Iris pigment epithelial cell (primary cell): ENCODE data around the gene MAP3K20.
A peak's percentile ranks its signal among the peaks of the same experiment; 100 is the strongest.

Source experiments
- DNase-seq: peaks from one replicate; pipeline ENCODE4 v3.0.0-alpha.2; 2011; ENCODE audit warnings: low read depth

Gene MAP3K20

GRCh38 chr2:173051463-173052215 is 24.0 kb upstream of the MAP3K20 start:
- no peak for DNase-seq

- peak; percentile 53 for DNase-seq
These were observed 22.5 kb upstream of the MAP3K20 start for GRCh38 chr2:173053043-173053699.

DNA sequence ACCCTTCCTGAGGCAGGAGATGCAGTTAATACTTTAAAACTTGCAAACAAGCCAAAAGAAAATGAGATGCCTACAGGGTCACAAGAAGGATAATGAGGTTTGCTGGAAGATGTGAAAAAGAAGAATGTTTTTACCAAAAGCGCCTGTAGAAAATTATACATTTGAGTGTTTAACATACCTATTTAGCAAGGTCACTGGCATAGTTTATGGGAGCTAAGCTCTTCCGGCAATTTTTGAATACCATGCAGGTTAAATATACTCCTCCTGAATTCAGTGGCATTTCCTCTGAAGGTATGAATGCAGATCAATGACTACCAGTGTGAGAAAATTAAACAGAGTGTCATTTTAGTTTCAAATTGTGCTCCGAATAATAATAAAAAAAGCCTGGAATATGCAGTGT is 21.2 kb upstream of the MAP3K20 start:
- peak; percentile 85 for DNase-seq

GRCh38 chr2:173056705-173057364 is 18.8 kb upstream of the MAP3K20 start:
- DNase-seq = no peak

DNA sequence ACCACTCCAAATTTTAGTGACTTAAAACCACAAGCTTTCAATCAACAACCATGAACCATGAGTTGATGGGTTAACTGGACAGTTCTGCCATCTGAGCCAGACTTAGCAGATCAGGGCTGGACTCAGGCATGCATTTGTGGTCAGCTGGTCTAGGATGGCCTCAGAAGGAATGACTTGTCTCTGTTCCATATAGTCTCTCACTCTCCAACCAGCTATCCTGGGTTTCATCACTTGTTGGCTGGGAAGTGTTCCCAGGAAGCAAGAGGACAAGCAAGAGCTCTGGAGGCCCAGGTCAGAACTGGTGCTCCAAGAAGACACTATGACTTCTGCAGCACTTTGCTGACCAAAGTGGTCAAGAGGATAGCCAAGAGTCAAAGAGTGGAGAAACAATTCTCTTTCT is 17.5 kb upstream of the MAP3K20 start:
- DNase-seq = no peak

DNA sequence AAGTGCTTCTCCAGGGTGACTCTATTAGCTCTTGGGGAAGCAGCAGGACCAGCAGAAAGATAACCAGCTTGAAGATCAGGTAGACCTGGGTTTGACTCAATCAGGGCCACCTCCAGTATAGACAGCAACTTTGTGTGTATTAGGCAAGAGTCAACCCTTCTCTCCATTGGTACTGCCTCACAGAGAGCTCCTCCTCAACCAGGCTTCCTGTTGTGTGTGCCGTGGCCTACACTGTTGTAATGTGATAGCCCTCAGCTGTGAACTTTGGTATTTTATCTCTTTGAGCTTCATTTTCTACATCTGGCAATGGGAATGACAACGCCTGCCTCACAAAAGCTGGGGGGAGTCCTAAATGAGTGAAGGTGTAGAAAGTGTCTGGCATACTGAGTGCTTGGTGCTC is 17.0 kb upstream of the MAP3K20 start:
- DNase-seq = peak; percentile 80

DNA sequence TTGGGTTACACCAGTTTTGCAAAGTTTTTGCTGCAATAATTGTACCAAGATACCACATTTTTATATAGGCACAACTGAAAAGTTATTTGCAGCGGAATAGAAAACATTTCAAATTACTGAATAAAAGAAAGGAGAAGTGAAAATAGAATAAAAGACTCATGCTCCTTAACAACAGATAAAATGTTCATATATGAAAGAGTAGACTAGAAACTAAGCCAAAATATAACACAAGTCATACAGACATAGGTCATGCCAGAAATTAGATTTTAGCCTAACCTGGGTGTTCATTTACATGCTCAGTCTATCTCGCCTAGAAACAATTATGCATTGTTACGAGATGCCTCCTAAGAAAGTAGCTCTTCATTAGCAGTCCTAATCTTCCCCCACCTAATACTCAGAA is 16.4 kb upstream of the MAP3K20 start:
- no peak for DNase-seq

GRCh38 chr2:173059971-173060461 is 15.6 kb upstream of the MAP3K20 start:
- peak; percentile 91 for DNase-seq

- DNase-seq = peak; percentile 62
These were observed 12.8 kb upstream of the MAP3K20 start for GRCh38 chr2:173062801-173063200.

DNA sequence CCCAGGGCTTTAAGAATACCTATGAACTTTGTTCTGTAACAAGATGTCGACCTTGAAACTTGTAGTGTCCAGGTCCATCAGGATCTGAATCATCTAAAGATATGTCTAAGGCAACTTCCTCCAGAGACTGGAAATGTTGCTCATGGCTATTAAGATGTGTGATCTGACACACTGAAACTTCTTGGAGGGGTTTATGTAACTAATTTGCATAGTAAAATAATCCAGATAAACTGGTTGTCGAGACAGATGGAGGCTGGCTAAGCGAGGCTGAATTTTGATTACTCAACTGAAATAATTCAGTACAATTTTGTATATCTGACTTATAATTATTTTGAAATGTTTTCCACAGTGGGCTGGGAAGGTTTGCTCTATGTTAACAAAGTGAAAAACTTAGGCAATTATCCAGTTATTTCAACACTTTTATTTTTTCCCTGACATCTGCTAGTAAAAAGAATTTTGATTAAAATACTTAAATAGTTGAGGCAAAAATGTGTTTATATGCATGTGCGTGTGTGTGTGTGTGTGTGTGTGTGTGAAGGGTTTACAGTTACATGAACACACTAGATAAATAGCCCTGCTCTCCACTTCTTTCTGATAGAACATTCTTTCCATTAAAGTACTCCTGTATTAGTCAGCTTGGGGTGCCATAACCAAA is 11.4 kb upstream of the MAP3K20 start:
- peak; percentile 80 for DNase-seq

GRCh38 chr2:173066887-173067676 is 8.6 kb upstream of the MAP3K20 start:
- DNase-seq = no peak

GRCh38 chr2:173075056-173075780 is 428 bp upstream of the MAP3K20 start:
- DNase-seq = no peak

DNA sequence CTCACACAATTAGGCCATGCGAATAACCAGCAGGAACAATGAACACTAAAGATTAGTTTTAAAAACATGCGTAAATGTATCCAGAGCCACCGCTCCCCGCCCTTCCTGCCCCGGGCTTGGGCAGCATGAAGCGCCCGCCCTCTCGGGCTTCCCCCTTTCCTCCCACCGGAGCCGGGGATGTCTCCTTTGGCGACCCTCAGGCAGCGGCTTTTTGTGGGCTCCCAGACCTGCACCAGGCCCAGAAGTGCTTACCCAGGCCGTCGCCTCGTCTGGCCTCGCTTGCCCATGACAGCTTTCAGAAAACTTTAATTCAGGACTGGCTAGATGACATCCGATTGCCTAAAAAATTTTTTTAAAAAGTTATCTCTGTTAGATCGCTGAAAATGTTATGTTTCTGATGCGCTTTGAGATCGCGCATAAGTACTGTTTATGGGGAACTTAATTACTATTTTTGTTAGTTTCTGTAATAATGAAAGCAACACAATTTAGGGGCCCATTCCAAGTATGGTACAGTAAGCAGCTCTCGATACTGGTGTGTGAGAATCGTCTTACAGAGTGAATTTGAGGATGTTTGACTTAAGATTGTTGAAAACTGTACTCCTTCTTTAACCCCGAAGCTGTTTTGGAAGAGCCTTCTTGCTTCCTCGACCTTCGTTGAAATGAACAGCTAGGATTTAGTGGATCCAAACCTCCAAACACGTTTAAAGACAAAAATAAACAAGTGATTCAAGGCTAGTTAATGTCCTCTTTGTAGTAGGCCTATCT is 1.1 kb downstream of the MAP3K20 start:
- peak; percentile 56 for DNase-seq

GRCh38 chr2:173077506-173078177 is 2.0 kb downstream of the MAP3K20 start:
- peak; percentile 71 for DNase-seq

DNA sequence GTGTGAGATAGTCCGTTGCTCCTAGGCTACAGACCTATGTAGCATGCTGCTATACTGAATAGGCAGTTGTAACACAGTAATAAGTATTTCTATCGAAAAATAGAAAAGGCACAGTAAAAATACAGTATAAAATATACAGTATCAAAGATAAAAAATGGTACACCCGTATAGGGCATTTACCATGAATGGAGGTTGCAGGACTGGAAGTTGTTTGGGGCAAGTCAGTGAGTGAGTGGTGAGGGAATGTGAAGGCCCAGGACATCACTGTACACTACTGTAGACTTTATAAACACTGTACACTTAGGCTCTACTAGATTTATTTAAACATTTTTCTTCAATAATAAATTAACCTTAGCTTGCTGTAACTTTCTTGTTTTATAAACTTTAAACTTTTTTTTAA is 3.5 kb downstream of the MAP3K20 start:
- peak; percentile 52 for DNase-seq

DNA sequence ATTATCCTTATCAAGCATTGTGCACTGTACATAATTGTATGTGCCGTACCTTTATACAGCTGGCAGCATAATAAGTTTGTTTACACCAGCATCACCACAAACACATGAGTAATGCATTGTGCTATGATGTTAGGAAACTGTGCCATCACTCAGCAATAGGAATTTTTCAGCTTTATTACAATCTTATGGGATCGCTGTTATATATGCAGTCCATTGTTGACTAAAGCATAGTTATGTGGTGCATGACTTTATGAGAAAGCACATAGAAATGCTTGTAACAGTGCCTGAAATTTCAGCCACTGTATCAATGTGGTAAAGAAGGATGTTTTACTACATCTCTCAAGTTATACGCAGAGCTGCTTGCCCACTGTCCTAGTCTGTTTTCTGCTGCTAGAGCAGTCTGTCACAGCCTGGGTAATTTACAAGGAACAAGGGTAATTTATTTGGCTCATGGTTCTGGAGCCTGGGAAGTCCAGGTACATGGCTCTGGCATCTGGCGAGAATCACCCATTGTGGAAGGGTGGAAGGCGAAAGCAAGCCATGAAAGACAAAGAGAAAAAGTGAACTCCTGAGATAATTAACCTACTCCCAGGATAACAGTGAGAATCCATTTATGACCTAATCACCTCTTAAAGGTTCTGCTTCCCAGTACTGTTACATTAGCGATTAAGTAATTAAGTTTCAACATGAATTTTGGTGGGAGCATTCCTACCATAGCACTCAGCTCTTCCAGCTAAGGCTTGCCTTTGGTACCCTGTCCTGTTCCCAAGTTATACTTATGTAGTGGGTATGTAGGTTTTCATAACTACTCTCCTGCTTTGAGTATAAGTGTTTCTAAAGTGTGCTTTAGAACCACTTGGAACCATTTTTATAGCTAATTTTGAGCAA is 4.6 kb downstream of the MAP3K20 start:
- peak; percentile 97 for DNase-seq

- DNase-seq = peak; percentile 45
These were observed 11.0 kb downstream of the MAP3K20 start for GRCh38 chr2:173086518-173087213.

DNA sequence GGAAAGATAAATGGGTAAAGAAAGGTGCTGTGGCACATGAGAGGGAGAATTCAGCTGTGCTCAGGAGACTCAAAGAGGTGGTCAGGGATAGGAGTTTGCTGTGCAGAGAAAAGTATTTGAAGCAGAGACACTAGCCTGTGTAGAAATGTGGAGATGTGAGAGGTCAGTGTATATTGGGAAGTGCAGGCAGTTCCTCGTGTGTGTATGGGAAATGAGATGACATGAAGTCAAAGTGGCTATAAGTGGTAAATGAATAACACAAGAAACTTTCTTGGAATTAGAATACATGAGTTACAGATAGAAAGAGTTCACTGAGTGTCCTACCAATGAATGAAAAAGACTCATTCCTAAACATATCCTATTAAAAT is 11.6 kb downstream of the MAP3K20 start:
- peak; percentile 28 for DNase-seq
